ENCODE data around the gene CRIP2.

Gene CRIP2

DNA sequence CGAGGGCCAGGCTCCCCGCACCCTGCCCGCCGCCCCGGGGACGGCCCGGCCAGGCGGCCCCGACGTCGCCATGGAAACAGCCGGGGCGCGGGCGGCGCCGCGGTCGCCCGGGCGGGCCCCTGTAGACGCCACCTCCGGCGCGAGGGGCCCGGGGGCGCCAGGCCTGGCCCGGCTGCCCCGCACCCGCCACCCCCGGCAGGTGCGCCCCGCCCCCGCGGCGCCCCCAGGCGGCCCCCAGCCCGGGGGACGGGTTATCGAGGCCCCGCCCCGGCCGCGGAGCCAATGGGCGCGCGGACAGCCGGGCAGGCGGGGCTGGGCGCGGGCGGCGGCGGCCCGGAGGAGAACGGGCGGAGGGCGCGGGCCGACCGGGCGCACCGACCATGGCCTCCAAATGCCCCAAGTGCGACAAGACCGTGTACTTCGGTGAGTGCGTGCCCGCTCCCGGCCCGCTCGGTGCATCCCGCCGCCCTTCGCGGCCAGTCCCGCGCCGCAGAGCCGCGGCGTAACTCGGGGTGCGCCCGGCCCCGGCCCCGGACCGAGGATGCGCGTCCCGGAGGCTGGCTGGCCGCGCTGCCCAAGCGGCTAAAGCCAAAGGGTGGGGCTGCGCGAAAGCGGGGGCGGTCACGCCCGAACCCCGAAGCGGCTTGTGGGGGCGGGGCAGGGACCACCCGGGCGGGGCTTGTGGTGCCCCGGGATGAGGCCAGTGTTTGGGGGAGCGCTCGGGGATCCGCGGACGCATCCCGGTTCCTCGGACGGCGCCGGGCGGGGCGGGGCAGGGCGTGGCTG lies at the start of gene CRIP2:
Gene CRIP2, plus strand, starts transcription at position 339 of the 786 bp plus-strand sequence. Its CDS starts 42 bp downstream, at position 381.
- H3K4me3 ChIP-seq (ENCODE audit: low read length), result peak within 1 kb of the TSS; percentile 81; the same call in 1 of the 2 replicates
- peaks cover 20% of the 10 kb centered on the region for H3K4me1 ChIP-seq (ENCODE audit: control insufficient read depth, insufficient read depth, low read length)
- DNase-seq (ENCODE audit: low read depth, low spot score), result no peak
- H3K27me3 ChIP-seq (ENCODE audit: control insufficient read depth, insufficient read depth, low read length), result peaks cover 18% of the 10 kb centered on the region
- peaks cover 3% of the 10 kb centered on the region; the same call in 1 of the 2 replicates for H3K36me3 ChIP-seq (ENCODE audit: control insufficient read depth, insufficient read depth, low read length)
- WGBS (ENCODE audit: insufficient coverage, insufficient read length), result no CpG with 5 or more reads among the region's 118 CpGs
- no peaks in the 10 kb centered on the region for H3K9me3 ChIP-seq (ENCODE audit: control insufficient read depth, insufficient read depth, low read length)
- no peak within 1 kb of the TSS for H3K27ac ChIP-seq (ENCODE audit: low read length)

DNA sequence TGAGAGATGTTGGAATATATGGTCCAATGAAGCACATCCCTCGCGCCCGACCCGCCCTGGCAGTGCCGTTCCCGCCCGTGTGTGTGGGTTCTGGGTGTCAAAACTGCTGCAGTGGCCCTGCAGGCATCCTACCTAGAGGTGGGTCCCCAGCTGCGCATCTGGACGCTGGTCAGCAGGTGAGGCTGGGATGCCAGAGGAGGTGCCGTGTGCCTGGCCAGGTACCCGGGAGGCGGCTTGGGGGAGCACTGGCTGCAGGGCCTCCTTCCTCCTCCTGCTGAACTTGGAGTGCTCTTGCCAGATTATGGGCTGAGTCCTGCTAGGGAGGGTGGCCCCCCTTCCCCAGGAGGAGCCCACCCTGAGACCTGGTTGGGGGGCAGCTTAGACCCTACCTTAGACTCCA lies 49.8 kb upstream of the CRIP2 start:
- Histone ChIP-seq H3K27me3 (ENCODE audit: control insufficient read depth, insufficient read depth, low read length) (no peaks in the 10 kb centered on the region), H3K9me3 (ENCODE audit: control insufficient read depth, insufficient read depth, low read length) (no peaks in the 10 kb centered on the region), H3K4me1 (ENCODE audit: control insufficient read depth, insufficient read depth, low read length) (peaks cover 8% of the 10 kb centered on the region; the same call in 1 of the 2 replicates), H3K36me3 (ENCODE audit: control insufficient read depth, insufficient read depth, low read length) (peaks cover 4% of the 10 kb centered on the region), H3K4me3 (ENCODE audit: low read length) (no peak overlapping the region), H3K27ac (ENCODE audit: low read length) (no peak overlapping the region)
- no CpG with 5 or more reads among the region's 12 CpGs for WGBS (ENCODE audit: insufficient coverage, insufficient read length)
- DNase-seq (ENCODE audit: low read depth, low spot score), result no peak

GRCh38 chr14:105425823-105426247 lies 48.8 kb upstream of the CRIP2 start:
- Histone ChIP-seq H3K4me1 (ENCODE audit: control insufficient read depth, insufficient read depth, low read length) (peaks cover 8% of the 10 kb centered on the region; the same call in 1 of the 2 replicates), H3K36me3 (ENCODE audit: control insufficient read depth, insufficient read depth, low read length) (peaks cover 4% of the 10 kb centered on the region), H3K27ac (ENCODE audit: low read length) (no peak overlapping the region), H3K27me3 (ENCODE audit: control insufficient read depth, insufficient read depth, low read length) (no peaks in the 10 kb centered on the region), H3K4me3 (ENCODE audit: low read length) (no peak overlapping the region), H3K9me3 (ENCODE audit: control insufficient read depth, insufficient read depth, low read length) (no peaks in the 10 kb centered on the region)
- no peak for DNase-seq (ENCODE audit: low read depth, low spot score)
- no CpG with 5 or more reads among the region's 23 CpGs for WGBS (ENCODE audit: insufficient coverage, insufficient read length)

- no peak overlapping the region for H3K4me3 ChIP-seq (ENCODE audit: low read length)
- peaks cover 4% of the 10 kb centered on the region for H3K36me3 ChIP-seq (ENCODE audit: control insufficient read depth, insufficient read depth, low read length)
- no peaks in the 10 kb centered on the region for H3K27me3 ChIP-seq (ENCODE audit: control insufficient read depth, insufficient read depth, low read length)
- H3K27ac ChIP-seq (ENCODE audit: low read length), result no peak overlapping the region
- no peak for DNase-seq (ENCODE audit: low read depth, low spot score)
- no peaks in the 10 kb centered on the region for H3K9me3 ChIP-seq (ENCODE audit: control insufficient read depth, insufficient read depth, low read length)
- WGBS (ENCODE audit: insufficient coverage, insufficient read length), result no CpG with 5 or more reads among the region's 21 CpGs
- peaks cover 3% of the 10 kb centered on the region; the same call in 1 of the 2 replicates for H3K4me1 ChIP-seq (ENCODE audit: control insufficient read depth, insufficient read depth, low read length)
Observed at GRCh38 chr14:105426416-105427130, 48.0 kb upstream of the CRIP2 start.

DNA sequence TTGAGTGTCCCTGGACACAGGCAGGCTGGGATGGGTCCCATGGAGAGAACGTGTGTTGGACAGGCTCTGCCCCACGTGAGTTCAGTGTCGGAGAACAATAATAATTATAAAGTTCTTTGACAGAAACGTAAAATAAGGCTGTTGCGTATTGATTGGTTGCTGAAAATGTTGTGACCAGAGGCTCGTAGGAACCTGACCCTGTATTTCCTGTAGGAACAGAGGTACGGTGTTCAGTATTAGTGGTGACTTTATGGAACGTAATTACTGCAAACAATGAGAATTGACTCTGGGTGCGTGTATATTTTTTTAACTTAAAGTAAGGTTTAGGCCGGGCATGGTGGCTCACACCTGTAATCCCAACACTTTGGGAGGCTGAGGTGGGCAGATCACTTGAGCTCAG lies 47.2 kb upstream of the CRIP2 start:
- Histone ChIP-seq H3K27me3 (ENCODE audit: control insufficient read depth, insufficient read depth, low read length) (no peaks in the 10 kb centered on the region), H3K9me3 (ENCODE audit: control insufficient read depth, insufficient read depth, low read length) (no peaks in the 10 kb centered on the region), H3K4me3 (ENCODE audit: low read length) (no peak overlapping the region), H3K4me1 (ENCODE audit: control insufficient read depth, insufficient read depth, low read length) (no peaks in the 10 kb centered on the region; the same call in 1 of the 2 replicates), H3K27ac (ENCODE audit: low read length) (no peak overlapping the region), H3K36me3 (ENCODE audit: control insufficient read depth, insufficient read depth, low read length) (peaks cover 4% of the 10 kb centered on the region; the same call in 1 of the 2 replicates)
- no CpG with 5 or more reads among the region's 10 CpGs for WGBS (ENCODE audit: insufficient coverage, insufficient read length)
- DNase-seq (ENCODE audit: low read depth, low spot score), result no peak

- Histone ChIP-seq H3K27me3 (ENCODE audit: control insufficient read depth, insufficient read depth, low read length) (no peaks in the 10 kb centered on the region), H3K4me1 (ENCODE audit: control insufficient read depth, insufficient read depth, low read length) (no peaks in the 10 kb centered on the region; the same call in 1 of the 2 replicates), H3K36me3 (ENCODE audit: control insufficient read depth, insufficient read depth, low read length) (peaks cover 4% of the 10 kb centered on the region; the same call in 1 of the 2 replicates), H3K27ac (ENCODE audit: low read length) (no peak overlapping the region), H3K9me3 (ENCODE audit: control insufficient read depth, insufficient read depth, low read length) (no peaks in the 10 kb centered on the region), H3K4me3 (ENCODE audit: low read length) (no peak overlapping the region)
- WGBS (ENCODE audit: insufficient coverage, insufficient read length), result no CpG with 5 or more reads among the region's 9 CpGs
- DNase-seq (ENCODE audit: low read depth, low spot score), result no peak
Observed at GRCh38 chr14:105427936-105428485, 46.6 kb upstream of the CRIP2 start.

DNA sequence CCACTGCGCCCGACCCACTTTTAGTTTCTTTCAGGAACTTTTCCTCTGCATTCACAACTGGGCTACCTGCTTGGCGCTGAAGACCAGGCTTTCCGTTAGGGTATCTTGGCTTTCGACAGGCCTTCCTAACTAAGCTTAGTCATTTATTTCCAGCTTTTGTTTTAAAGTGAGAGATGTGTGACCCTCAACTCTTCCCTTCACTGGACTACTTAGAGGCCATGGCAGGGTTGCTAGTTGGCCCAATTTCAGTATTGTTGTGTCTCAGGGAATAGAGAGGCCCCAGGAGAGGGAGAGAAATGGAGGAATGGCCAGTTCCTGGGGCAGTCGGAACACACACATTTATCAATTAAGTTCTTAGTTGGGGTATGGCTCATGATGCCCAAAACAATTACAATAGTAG lies 44.6 kb upstream of the CRIP2 start:
- Histone ChIP-seq H3K4me1 (ENCODE audit: control insufficient read depth, insufficient read depth, low read length) (peaks cover 3% of the 10 kb centered on the region), H3K36me3 (ENCODE audit: control insufficient read depth, insufficient read depth, low read length) (peaks cover 4% of the 10 kb centered on the region; the same call in 1 of the 2 replicates), H3K9me3 (ENCODE audit: control insufficient read depth, insufficient read depth, low read length) (no peaks in the 10 kb centered on the region), H3K27me3 (ENCODE audit: control insufficient read depth, insufficient read depth, low read length) (no peaks in the 10 kb centered on the region), H3K27ac (ENCODE audit: low read length) (no peak overlapping the region), H3K4me3 (ENCODE audit: low read length) (no peak overlapping the region)
- no peak for DNase-seq (ENCODE audit: low read depth, low spot score)
- no CpG with 5 or more reads among the region's 6 CpGs for WGBS (ENCODE audit: insufficient coverage, insufficient read length)

- Histone ChIP-seq H3K4me3 (ENCODE audit: low read length) (no peak overlapping the region), H3K27ac (ENCODE audit: low read length) (no peak overlapping the region), H3K4me1 (ENCODE audit: control insufficient read depth, insufficient read depth, low read length) (peaks cover 3% of the 10 kb centered on the region), H3K36me3 (ENCODE audit: control insufficient read depth, insufficient read depth, low read length) (peaks cover 4% of the 10 kb centered on the region; the same call in 1 of the 2 replicates), H3K9me3 (ENCODE audit: control insufficient read depth, insufficient read depth, low read length) (no peaks in the 10 kb centered on the region), H3K27me3 (ENCODE audit: control insufficient read depth, insufficient read depth, low read length) (no peaks in the 10 kb centered on the region)
- no CpG with 5 or more reads among the region's 9 CpGs for WGBS (ENCODE audit: insufficient coverage, insufficient read length)
- no peak for DNase-seq (ENCODE audit: low read depth, low spot score)
Observed at GRCh38 chr14:105430565-105430964, 44.1 kb upstream of the CRIP2 start.

- no peaks in the 10 kb centered on the region for H3K27me3 ChIP-seq (ENCODE audit: control insufficient read depth, insufficient read depth, low read length)
- H3K4me1 ChIP-seq (ENCODE audit: control insufficient read depth, insufficient read depth, low read length), result peaks cover 3% of the 10 kb centered on the region
- no peak overlapping the region for H3K4me3 ChIP-seq (ENCODE audit: low read length)
- H3K27ac ChIP-seq (ENCODE audit: low read length), result no peak overlapping the region
- no peak for DNase-seq (ENCODE audit: low read depth, low spot score)
- WGBS (ENCODE audit: insufficient coverage, insufficient read length), result no CpG with 5 or more reads among the region's 1 CpG
- H3K36me3 ChIP-seq (ENCODE audit: control insufficient read depth, insufficient read depth, low read length), result peaks cover 4% of the 10 kb centered on the region; the same call in 1 of the 2 replicates
- no peaks in the 10 kb centered on the region for H3K9me3 ChIP-seq (ENCODE audit: control insufficient read depth, insufficient read depth, low read length)
Observed at GRCh38 chr14:105431256-105431655, 43.4 kb upstream of the CRIP2 start.

GRCh38 chr14:105432657-105433056 lies 42.0 kb upstream of the CRIP2 start:
- no peaks in the 10 kb centered on the region for H3K27me3 ChIP-seq (ENCODE audit: control insufficient read depth, insufficient read depth, low read length)
- peaks cover 3% of the 10 kb centered on the region for H3K4me1 ChIP-seq (ENCODE audit: control insufficient read depth, insufficient read depth, low read length)
- no peaks in the 10 kb centered on the region for H3K9me3 ChIP-seq (ENCODE audit: control insufficient read depth, insufficient read depth, low read length)
- H3K27ac ChIP-seq (ENCODE audit: low read length), result no peak overlapping the region
- no peak overlapping the region for H3K4me3 ChIP-seq (ENCODE audit: low read length)
- DNase-seq (ENCODE audit: low read depth, low spot score), result no peak
- WGBS (ENCODE audit: insufficient coverage, insufficient read length), result no CpG with 5 or more reads among the region's 12 CpGs
- no peaks in the 10 kb centered on the region; the same call in 1 of the 2 replicates for H3K36me3 ChIP-seq (ENCODE audit: control insufficient read depth, insufficient read depth, low read length)
